IPS DF 6.9 (cell line): ENCODE measurements around the gene RPL36.

ENCODE experiments used
- DNase-seq: peaks from one replicate; pipeline ENCODE4 v3.0.0-alpha.2; 2013; ENCODE audit warnings: low read depth, low spot score
- H3K27ac ChIP-seq: one replicate; pipeline ENCODE4 v1.5.1; 2013; ENCODE audit warnings: low read length, control low read depth
- H3K27me3 ChIP-seq: 2 replicates; pipeline ENCODE4 v1.6.1; 2013; ENCODE audit warnings: mild to moderate bottlenecking, low read length; ENCODE audit not compliant: control insufficient read depth, insufficient read depth
- H3K36me3 ChIP-seq: 2 replicates; pipeline ENCODE4 v1.6.1; 2013; ENCODE audit warnings: low read length; ENCODE audit not compliant: control insufficient read depth, insufficient read depth
- H3K4me1 ChIP-seq: 2 replicates; pipeline ENCODE4 v1.6.1; 2013; ENCODE audit warnings: low read length; ENCODE audit not compliant: control insufficient read depth, insufficient read depth
- H3K4me3 ChIP-seq: 2 replicates; pipeline ENCODE4 v1.5.1; 2013; ENCODE audit warnings: mild to moderate bottlenecking, low read length
- H3K9me3 ChIP-seq: 2 replicates; pipeline ENCODE4 v1.6.1; 2013; ENCODE audit warnings: low read length, inconsistent platforms; ENCODE audit not compliant: control insufficient read depth, insufficient read depth
- WGBS: extraction: QIAGEN DNeasy Blood & Tissue Kit; methylation state at CpG from one replicate; pipeline ENCODE4 v1.1.7; 2013; ENCODE audit warnings: mixed read lengths, missing lambda C conversion rate; ENCODE audit not compliant: insufficient read length, insufficient coverage; 5-methylcytosine and 5-hydroxymethylcytosine counted together

Gene RPL36

DNA sequence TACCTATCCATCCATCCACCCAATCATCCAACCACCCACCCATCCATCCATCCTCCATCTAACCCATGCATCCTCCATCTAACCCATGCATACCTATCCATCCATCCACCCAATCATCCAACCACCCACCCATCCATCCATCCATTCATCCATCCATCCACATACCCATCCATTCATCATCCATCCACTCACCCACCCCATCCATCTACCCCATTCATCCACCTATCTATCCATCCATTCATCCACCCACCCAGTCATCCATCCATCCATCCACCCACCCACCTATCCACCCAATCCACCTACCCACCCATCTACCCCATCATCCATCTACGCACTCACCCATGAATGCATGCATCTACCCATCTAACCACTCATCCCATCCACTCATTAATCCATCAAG, 16.3 kb upstream of the RPL36 start:
- no peaks in the 10 kb centered on the region for H3K9me3 ChIP-seq
- peaks cover 16% of the 10 kb centered on the region for H3K36me3 ChIP-seq
- WGBS: 100% methylated on average over 1 of the region's 1 CpG
- H3K27me3 ChIP-seq: no peaks in the 10 kb centered on the region
- H3K4me3 ChIP-seq: no peak overlapping the region
- no peak for DNase-seq
- H3K27ac ChIP-seq: no peak overlapping the region
- peaks cover 2% of the 10 kb centered on the region for H3K4me1 ChIP-seq

DNA sequence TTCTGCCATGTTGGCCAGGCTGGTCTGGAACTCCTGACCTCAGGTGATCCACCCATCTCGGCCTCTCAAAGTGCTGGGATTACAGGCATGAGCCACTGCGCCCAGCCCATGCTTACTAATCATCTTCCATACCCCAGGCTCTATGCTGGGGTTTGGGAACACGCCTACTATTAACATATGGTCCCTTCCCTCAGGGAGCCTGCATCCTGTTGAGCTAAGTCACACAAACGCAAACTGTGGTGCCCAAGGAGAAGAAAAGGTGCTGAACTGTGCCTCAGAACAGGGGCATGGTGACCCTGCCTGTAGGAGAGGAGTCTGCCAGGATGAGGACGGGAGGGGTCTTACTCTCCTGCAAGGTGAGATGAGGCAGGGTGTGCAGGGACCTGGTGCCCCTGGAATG, 15.4 kb upstream of the RPL36 start:
- Histone ChIP-seq H3K4me3 (no peak overlapping the region), H3K27me3 (no peaks in the 10 kb centered on the region), H3K9me3 (no peaks in the 10 kb centered on the region), H3K36me3 (peaks cover 6% of the 10 kb centered on the region; the same call in 1 of the 2 replicates), H3K4me1 (peaks cover 2% of the 10 kb centered on the region), H3K27ac (no peak overlapping the region)
- DNase-seq: no peak
- no CpG with 5 or more reads among the region's 5 CpGs for WGBS

DNA sequence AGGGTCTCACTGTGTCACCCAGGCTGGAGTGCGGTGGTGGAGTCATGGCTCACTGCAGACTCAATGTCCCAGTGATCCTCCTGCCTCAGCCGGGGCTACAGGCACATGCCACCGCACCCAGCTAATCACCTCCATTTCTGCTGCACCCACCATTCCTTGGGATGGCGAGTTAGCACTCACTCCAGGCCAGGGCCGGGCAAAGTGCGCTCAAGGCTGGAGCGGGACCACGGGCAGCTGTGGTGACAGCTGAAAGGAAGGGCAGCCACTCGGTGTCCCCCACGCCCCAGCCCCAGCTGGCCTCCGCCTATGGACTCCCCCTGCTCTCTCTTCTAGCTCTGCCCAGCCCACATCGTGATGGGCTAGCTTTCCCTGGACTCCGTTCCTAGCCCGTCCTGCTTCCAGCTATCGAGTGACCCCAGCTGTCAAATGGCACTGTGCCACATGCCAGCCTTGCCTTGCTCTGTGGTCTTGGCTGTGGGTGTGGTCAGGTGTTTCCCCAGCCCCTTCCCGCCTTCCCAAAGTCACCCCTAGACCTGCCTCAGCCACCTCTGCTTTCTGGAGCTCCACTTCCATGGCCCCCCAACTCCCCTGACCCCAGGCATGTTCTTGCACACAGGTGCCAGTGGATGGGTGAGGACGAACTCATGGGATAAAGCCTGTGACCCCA, 13.9 kb upstream of the RPL36 start:
- no peak overlapping the region for H3K4me3 ChIP-seq
- DNase-seq: no peak
- H3K4me1 ChIP-seq: peaks cover 2% of the 10 kb centered on the region
- H3K9me3 ChIP-seq: no peaks in the 10 kb centered on the region
- no peaks in the 10 kb centered on the region for H3K27me3 ChIP-seq
- H3K27ac ChIP-seq: no peak overlapping the region
- peaks cover 4% of the 10 kb centered on the region; the same call in 1 of the 2 replicates for H3K36me3 ChIP-seq
- WGBS: no CpG with 5 or more reads among the region's 17 CpGs

DNA sequence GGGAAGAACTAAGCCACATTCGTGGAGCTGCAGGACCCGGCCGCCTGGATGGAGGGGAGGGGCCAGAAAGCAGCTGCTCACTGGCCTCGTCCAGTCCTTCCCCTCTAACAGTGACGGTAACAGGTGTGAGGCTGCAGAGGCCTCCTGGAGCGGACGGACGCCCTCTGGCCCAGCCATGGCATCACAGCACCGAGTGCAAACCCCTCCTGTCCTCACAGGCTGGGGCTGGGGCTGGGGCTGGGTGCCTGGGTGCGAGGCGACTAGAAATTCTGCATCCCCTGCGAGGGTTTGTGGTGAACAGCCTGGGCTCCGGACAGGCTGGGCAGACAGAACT, 13.4 kb upstream of the RPL36 start:
- Histone ChIP-seq H3K27me3 (no peaks in the 10 kb centered on the region), H3K4me1 (peaks cover 2% of the 10 kb centered on the region)
- WGBS: no CpG with 5 or more reads among the region's 13 CpGs

GRCh38 chr19:5677136-5677535, 13.0 kb upstream of the RPL36 start:
- no peak overlapping the region for H3K4me3 ChIP-seq
- H3K27ac ChIP-seq: no peak overlapping the region
- DNase-seq: no peak
- H3K9me3 ChIP-seq: no peaks in the 10 kb centered on the region
- H3K27me3 ChIP-seq: no peaks in the 10 kb centered on the region
- peaks cover 2% of the 10 kb centered on the region for H3K4me1 ChIP-seq
- H3K36me3 ChIP-seq: no peaks in the 10 kb centered on the region
- no CpG with 5 or more reads among the region's 10 CpGs for WGBS

More for the DNA sequence above, 13.4 kb upstream of the RPL36 start:
- H3K36me3 ChIP-seq: peaks cover 4% of the 10 kb centered on the region; the same call in 1 of the 2 replicates
- no peak overlapping the region for H3K4me3 ChIP-seq
- no peak overlapping the region for H3K27ac ChIP-seq
- no peak for DNase-seq
- no peaks in the 10 kb centered on the region for H3K9me3 ChIP-seq

DNA sequence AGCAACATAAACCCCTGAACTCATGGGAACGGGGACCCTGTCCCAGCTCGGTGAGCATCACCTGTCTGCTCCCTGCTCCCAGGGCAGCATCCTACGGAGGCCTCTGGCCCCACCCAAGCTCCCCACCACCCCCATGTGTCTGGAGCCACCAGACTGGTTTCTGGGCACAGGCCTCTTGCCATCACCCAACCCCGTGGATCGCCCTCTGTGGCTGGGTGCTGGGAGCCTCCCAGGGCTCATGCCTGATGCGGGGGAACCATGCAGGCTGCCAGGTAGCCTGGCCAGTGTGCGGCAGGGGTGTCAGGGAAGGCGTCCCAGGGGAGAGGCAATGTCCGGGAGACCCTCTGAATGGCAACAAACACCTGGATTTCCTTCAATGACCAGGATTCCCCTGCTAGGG, 12.5 kb upstream of the RPL36 start:
- WGBS: no CpG with 5 or more reads among the region's 9 CpGs
- Histone ChIP-seq H3K36me3 (no peaks in the 10 kb centered on the region), H3K27ac (no peak overlapping the region), H3K4me3 (no peak overlapping the region), H3K9me3 (no peaks in the 10 kb centered on the region), H3K4me1 (peaks cover 2% of the 10 kb centered on the region), H3K27me3 (no peaks in the 10 kb centered on the region)
- DNase-seq: no peak

- no peaks in the 10 kb centered on the region for H3K36me3 ChIP-seq
- no peaks in the 10 kb centered on the region for H3K9me3 ChIP-seq
- H3K27me3 ChIP-seq: no peaks in the 10 kb centered on the region
- peaks cover 2% of the 10 kb centered on the region for H3K4me1 ChIP-seq
- no peak overlapping the region for H3K27ac ChIP-seq
- no peak overlapping the region for H3K4me3 ChIP-seq
- WGBS: no CpG with 5 or more reads among the region's 22 CpGs
- DNase-seq: no peak
These were observed 11.9 kb upstream of the RPL36 start for GRCh38 chr19:5678071-5678718.

DNA sequence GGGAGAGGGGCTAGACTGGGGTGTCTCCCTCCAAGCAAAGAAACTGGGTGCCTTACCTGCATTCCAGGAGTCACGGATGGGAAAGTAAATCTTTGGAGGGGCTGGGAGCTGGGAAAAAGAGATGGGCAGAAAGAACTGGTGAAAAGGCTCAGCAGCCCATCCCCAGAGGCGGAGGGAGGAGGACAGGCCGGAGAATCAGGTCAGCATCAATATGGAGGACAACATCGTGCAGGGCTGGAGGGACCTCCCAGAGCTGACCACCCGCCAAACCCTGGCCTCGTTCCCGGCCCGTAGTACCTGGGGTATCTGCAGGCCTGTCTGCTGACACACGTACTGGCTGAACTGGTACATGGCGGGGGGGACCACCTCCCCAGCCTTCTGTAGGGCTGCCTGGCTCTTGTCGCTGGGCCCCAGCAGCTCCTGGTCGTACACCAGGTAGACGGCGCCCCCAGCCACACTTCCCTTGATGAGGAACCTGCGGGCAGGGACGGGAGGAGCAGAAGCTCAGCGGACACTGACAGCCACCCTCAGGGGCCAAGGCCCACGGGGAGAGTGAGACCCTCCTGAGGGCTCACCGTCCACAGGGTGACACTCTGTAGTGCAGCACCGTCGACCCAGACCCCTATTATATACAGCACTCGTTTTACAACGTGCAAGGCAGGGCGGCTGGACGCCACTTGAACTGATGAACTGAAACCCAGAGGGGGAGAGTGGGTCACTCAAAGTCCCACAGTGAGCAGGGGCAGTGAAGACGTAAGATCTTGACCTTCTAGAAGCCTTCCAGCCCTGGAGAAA, 10.6 kb upstream of the RPL36 start:
- no peaks in the 10 kb centered on the region for H3K9me3 ChIP-seq
- no peak for DNase-seq
- WGBS: no CpG with 5 or more reads among the region's 26 CpGs
- H3K4me3 ChIP-seq: peak overlapping the region; percentile 64; the same call in 1 of the 2 replicates
- no peaks in the 10 kb centered on the region for H3K27me3 ChIP-seq
- no peaks in the 10 kb centered on the region for H3K36me3 ChIP-seq
- peaks cover 2% of the 10 kb centered on the region for H3K4me1 ChIP-seq
- no peak overlapping the region for H3K27ac ChIP-seq

DNA sequence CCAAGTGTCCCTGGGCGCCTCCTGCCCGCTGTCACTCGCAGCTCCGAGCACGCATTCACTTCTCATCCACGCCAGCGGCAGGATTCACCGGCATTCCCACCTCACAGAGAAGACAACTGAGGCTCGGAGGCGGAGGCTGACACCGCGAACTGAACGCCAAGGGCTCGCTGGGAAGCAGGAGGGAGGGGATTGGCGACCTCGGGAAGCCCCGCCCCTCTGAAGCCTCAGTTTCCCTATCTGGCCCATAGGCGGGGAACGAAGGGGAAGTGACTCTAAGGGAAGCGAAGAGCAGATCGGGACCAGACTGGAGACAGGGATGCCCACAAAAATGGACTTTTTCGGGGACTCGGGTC, 10.0 kb upstream of the RPL36 start:
- WGBS: no CpG with 5 or more reads among the region's 23 CpGs
- H3K27me3 ChIP-seq: no peaks in the 10 kb centered on the region
- DNase-seq: no peak
- H3K27ac ChIP-seq: no peak overlapping the region
- no peaks in the 10 kb centered on the region for H3K36me3 ChIP-seq
- H3K4me1 ChIP-seq: no peaks in the 10 kb centered on the region; the same call in 1 of the 2 replicates
- H3K9me3 ChIP-seq: no peaks in the 10 kb centered on the region
- H3K4me3 ChIP-seq: peak overlapping the region; percentile 64; the same call in 1 of the 2 replicates

DNA sequence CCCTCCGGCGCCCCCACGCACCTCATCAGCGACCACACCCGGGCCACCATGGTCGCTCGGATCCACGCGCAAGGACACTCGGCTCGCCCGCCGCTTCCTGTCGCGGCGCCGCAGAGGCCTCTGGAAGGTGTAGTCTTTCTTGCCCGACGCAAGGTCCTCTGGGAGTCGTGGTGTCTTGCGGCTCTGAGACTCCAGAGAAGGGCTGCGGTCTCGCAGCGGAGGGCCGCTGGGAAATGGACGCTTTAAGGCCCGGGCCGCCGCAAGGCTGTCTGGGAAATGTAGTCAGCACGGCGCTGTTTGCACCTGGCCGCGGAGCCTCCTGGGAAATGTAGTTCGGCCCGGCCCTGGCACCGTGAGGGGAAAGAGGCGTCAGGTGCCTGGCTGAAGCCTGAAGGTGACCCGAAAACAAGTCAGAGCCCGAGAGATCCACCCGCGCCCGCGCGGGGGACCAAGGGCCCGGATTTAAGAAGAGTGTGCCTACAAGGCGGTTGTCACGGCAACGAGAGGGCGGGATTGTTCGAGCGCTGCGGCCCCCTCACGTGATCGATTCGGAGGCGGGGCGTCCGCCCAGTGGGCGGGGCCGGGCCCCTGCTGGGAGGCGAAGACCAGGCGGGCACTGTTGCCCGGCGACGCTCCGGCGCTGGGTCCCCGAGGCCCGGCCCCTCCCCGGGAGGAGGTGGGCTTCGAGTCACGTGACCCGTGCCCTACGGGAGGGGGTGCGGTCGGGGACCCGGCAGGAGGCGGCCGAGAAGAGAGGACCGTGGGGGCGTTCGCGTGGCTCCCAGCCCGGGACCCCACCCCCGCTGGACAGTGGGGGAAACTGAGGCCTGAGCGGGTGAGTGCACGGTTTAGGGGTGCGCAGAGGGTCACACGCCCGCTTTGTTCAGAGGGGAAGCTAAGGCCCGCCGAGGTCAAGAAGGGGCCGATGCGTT, 9.4 kb upstream of the RPL36 start, which contains the start of the genes HSD11B1L and MICOS13:
TSS of gene HSD11B1L (plus strand) at position 591 of the 932 bp plus-strand sequence. CDS start 3,806 bp downstream, outside the sequence.
TSS of gene MICOS13 (minus strand) at position 80 of the 932 bp plus-strand sequence. CDS start at position 50, 30 bp downstream.
- WGBS: no CpG with 5 or more reads among the region's 94 CpGs
- no peaks in the 10 kb centered on the region for H3K9me3 ChIP-seq
- no peak within 1 kb of the TSS for H3K27ac ChIP-seq
- DNase-seq: peak; percentile 97
- no peaks in the 10 kb centered on the region for H3K36me3 ChIP-seq
- H3K4me1 ChIP-seq: no peaks in the 10 kb centered on the region
- H3K27me3 ChIP-seq: no peaks in the 10 kb centered on the region
- peak within 1 kb of the TSS; percentile 64; the same call in 1 of the 2 replicates for H3K4me3 ChIP-seq
